Lung microvascular endothelial cell (primary cell): Measurements from ENCODE around the gene SHANK1. TPM values are rescaled to one million over a fixed set of nuclear protein-coding genes. Genes with fewer than 3 reads are reported as not detected.

ENCODE experiments used
- DNase-seq, 2 donors: peaks; one replicate each; pipeline versions ENCODE4 v3.0.0 to v3.0.0-alpha.2; 2010; ENCODE audit warnings: low read depth in 2 of 2
- total RNA-seq: library from RNA; depleted of rRNA; stranded (reverse); fragments of >200 nt; gene quantifications from 2 replicates; pipeline ENCODE4 v1.2.1, GENCODE V29; 2014

The SHANK1 gene
- total RNA-seq, 1 donor from 2014 or later: not detected

DNA sequence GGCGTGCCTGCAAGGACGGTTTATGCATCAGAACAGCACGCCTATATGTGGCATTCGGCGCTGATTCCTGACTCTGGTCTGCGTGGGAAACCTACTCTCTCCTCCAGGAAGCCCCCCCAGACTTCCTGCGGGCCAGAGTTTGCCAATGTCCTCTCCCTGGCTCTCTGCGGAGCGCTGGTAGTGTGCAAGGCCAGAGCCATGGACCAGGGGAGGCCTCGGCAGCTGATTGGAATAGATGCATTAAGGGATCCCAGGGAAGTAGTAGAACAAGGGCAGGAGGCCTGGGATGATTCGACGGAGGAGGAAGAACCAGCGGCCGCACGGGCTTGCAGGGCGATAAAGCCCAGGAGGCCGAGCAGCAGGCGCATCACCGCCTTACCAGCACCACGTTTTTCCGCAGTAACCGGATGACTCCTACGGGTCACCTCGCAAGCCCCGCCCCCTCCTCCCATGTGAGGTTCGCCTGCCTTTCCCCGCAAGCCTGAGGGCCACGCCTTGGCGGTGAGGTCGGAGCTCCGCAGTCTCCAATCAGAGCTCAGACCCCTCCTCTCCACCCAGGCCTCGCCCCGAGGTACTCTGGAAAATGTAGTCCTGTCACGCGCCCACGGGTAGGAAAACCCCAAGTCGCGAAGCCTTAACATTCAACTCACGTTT is 8.6 kb upstream of the SHANK1 start:
- peak; percentile 90 to 91 for DNase-seq

DNA sequence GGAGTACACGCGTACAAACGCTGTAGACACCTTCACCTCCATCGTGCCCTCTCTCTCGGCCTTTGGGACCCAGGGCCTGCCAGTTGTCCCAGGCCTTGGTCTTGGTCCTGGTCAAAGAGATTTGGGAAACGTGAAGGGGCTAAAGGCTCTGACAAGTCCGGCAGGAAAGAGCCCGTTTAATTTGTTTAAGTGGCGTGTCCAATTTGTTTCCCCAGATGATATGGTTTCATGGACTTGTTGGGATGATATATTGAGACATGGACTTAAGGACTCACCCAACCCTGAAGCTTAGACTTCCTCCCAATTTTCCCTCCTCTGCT is 6.3 kb upstream of the SHANK1 start:
- no peak for DNase-seq

DNA sequence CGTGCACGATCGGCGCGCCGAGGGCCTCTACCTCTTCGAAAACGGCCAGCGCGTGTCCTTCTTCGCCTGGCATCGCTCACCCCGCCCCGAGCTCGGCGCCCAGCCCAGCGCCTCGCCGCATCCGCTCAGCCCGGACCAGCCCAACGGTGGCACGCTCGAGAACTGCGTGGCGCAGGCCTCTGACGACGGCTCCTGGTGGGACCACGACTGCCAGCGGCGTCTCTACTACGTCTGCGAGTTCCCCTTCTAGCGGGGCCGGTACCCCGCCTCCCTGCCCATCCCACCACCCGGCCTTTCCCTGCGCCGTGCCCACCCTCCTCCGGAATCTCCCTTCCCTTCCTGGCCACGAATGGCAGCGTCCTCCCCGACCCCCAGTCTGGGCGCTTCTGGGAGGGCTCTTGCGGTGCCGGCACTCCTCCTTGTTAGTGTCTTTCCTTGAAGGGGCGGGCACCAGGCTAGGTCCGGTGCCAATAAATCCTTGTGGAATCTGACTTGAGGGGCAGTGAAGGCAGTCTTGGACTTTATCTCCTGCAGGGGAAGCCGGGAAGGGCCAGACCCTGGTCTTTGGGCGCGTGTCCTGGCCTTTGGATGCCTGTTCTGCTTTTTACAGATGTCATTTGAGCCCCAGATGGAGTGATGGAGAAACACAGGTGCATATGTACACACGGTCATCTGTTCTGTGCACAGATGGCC is 5.8 kb upstream of the SHANK1 start:
- no peak for DNase-seq

DNA sequence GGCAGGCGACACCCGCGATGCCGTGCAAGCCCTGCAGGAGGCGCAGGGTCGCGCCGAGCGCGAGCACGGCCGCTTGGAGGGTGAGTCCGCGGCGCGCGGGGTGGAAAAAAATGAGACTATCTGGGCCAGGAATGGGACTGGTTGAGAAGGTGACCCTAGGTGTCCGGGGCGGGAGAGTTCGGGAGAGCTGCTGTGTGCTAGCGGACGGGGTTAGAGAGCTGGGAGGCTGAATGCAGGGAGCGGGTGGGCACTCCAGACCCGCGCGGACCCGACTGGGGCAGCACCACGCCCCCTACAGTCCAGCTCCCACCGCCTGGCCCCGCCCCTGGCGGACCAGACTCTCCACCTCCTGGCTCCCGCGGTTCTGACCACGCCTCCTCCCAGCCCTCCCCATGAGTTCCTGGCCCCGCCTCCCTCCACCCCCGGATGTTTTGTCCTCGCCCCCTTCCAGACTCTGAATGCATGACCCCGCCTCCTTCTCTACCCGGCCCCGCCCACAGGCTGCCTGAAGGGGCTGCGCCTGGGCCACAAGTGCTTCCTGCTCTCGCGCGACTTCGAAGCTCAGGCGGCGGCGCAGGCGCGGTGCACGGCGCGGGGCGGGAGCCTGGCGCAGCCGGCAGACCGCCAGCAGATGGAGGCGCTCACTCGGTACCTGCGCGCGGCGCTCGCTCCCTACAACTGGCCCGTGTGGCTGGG is 5.1 kb upstream of the SHANK1 start:
- DNase-seq: peak; percentile 100

DNA sequence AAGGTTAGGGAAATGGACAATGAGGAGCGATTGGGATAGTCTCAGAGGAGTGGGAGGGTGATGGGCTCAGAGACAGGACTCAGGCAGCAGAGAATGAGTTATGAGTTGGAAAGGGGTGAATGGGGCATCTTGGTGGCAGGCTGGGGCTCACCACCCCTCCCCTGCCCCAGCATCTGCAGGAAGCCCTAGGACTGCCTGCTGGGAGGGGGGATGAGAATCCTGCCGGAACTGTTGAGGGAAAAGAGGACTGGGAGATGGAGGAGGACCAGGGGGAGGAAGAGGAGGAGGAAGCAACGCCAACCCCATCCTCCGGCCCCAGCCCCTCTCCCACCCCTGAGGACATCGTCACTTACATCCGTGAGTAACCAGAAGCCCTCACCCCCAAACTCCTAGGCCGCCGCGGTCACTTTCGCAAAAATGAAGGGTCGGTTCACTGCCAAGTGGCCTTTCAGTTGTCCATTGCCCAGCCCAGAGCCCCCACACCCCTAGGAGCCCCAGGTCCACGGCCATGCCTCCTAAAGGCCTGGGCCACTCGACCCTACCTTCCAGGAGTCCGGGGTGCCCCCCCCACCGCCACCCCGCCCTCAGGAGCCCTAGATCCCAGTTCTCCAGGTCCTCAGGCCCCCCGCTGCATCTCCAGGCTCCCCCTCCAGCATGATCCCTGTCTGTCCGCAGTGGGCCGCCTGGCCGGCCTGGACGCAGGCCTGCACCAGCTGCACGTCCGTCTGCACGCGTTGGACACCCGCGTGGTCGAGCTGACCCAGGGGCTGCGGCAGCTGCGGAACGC is 4.3 kb upstream of the SHANK1 start:
- no peak for DNase-seq

DNA sequence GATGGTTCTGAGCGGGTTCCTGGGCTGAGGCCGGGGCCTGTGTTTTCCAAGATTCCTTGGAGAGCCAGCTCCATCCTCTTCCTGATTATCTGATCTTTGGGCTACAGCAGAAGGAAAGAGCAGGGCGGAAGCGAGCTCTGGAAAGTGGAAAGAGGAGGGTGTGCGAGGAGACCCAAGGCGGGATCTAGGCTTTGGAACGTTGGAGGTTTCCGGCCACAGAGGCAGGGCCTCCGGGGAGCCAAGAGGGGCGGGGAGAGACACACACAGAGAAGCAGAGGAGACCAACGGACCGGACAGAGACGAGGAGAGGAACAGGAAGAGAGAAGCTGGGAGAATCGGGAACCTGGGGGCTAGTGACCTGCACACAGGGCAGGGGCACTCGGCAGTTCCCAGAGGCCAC is 3.5 kb upstream of the SHANK1 start, which contains the start of gene CLEC11A:
Gene CLEC11A (plus strand): TSS at position 296 of the 400 bp plus-strand sequence. CDS start 162 bp downstream, outside the sequence.
- DNase-seq: peak in 1 of 2 donors; percentile 40

DNA sequence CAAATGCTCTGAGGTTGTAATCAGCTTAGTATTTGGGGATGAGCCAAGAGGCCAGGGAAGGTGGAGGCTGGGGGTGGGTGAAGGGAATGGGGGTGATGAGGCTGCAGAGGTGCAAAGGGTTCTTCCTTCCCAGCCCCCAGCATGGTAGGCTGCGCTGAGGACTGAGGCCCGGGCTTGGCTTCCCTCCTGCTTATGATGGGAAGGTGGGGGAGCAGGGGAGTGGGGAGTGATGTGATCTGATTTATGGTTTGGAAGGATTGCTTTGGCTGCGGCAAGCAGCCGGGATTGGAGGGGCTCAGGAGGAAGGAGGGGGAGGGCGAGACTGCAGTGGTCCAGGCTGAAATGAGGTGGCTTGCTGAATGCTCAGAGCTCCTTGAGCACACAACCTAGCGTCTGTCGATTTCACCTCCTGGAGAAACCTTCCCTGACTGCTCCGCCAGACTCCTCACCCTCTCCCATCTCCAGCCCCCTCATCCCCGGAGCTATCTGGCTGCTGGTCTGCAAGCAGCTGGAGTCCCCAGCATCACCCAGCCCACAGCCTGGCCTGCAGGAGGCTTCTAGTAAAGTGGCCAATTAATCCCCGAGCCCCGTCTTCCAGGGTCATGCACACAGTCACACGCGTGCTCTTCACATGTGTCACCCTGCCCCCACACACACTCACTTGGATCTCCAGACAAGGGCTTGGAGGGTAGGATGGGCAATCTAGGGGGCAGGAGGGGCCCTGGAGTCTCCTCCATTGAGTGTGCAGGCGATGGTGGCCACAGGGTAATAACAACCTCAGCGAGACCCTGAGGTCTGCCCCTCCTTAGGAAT is 2.8 kb upstream of the SHANK1 start:
- no peak for DNase-seq

DNA sequence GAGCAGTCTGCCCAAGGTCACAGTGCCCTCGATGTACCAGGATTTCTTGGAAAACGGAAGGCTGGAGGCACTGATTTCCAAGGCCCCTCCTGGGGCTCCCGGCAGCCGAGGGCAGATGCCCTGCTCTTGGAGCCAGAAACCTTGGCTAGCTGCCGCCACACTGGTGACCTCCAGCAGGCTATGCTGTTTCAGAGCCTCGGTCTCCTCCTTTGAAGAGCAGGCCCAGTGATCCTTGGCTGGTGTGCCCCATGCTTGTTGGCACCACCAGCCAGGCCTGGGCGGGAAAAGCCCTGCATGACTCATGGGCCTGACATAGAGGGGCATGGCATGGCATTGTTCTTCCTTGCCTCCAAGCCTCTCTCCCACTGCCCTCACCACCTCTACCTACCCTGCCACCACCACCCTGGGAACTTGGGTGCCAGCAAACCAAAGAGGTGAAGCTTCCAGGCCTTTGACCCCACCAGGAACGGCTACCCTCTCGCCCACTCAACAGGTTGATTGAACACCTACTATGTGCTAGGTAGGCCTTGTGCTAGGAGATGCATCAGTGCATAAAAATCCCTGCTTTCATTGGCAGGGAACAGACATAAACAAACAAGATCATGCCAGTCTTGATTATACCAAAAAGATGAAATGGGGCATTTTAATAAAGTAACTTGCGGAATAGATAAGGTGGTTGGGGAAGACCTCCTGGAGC is 2.0 kb upstream of the SHANK1 start:
- DNase-seq: no peak

DNA sequence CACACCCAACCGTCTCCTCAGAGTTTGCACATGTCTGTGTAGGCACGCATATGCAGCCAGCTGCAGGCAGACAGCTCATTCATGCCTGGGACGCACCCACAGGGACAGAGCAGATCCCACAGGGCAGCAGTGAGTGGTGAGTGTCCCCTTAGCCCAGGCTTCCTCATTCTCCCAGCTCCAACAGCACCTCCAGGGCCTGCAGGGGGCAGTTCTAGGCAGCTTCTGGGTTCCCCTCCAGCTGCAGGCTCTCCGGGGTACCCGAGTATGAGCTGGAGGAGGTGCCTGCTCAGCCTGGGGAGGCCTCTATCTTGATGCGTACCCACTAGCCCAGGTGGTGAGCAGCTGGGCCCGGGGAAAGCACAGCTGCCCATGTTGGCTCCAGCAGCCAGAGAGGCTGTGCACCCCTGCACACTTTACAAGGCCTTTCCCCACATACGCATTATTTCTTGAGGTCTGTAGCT is 1.3 kb upstream of the SHANK1 start:
- DNase-seq: peak in 1 of 2 donors; percentile 31

DNA sequence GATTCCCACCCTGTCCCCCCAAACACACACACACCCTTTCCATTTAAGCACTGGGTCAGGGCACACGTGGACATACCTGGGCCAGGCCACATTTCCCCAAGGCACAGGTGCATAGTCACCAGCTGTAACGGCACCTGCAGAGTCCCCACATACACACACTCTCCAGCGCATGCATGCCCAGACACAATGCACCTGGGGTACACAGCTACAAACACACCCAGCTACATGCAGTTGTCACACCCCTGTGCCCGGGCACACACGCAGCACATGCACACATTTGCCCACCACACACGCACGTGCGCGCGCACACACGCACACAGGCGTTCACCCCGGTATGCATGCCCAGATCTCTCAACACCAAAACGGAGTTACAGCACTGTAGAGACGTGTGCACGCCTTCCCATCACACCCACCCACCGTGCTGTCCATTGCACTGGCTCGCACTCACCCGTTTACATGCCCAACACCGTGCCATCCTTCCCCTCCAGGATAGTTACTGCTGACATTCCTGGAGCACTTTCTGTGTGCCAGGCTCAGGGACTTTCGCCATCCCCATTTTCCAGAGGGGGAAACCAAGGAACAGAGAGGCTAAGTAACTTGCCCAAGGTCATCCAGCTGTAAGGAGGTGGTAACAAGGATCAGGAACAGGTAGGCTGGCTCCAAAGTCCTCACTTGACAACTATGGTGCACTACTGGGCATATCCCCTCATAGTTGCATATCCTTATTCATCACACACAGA is 749 bp upstream of the SHANK1 start:
- no peak for DNase-seq

DNA sequence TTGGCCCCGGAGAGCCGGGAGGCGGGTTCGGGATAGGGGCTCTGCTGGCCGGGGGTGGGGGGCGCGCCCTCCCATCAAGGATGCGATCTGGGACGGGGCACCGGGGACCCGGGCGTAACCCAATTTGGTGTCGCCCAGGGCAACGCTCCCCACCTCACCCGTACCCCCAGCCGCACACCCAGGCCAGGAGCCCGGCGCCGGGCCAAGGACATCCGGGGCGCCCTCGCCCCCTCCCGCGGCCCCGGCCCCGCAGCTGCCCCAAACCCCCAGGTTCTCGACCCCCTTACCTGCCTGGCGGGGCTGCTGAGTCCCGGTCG is 525 bp downstream of the SHANK1 start:
- DNase-seq: no peak

DNA sequence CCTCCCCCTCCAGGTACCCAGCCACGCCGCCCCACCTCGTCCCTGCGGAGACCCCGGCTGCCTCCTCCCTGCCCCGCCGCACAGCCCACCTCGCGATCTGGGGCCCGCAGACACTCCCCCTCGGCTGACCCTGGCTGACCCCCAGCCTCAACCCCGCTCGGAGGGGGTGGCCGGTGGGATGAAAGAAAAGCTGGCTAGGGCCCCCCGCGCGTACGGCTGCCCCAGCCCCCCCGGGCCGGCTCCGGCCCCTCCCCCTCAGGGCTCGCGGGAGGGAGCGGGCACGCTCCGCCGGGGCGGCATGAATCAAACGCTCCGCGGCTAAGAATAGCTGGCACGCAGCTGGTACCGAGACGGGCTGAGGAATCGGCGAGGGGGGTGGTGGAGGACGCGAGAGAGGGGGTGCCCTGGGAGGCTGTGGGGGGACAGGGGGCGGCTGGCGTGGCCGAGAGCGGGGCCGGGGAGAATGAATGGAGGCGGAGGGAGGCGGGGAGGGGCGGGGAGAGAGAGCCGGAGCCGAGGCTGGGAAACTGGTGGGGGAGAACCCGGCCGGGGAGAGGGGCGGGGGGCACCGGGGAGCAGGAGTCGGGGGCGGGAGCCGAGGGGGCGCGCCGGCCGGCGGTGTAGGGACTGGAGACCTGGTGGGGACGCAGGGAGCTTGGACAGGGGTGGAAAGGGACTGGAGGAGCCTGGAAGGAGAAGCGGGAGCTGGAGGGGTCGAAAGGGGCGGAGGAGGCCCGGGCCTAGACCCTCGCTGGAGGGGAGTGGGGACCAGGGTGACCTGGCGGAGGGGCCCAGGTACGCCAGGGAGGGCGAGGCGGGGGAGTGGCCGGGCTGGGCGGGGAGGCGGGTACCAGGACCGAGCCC is 1.1 kb downstream of the SHANK1 start:
- DNase-seq: no peak

DNA sequence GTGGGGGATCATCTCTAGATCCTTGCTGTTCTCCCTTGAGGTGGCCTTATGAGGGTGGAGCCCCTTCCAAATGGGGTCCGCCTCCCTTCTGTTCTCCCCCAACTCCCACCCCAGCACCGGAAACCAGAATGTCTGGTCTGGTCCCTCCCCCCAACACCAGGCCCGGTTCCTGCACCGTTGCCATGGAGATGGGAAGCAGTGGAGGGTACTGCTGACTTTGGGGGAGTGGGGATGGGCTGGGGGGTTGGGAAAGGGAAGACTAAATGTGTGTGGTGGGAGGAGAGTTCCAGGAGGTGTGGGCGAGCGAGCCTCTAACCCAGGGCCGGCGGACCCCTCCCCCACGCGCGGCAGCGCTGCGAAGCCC is 1.7 kb downstream of the SHANK1 start:
- no peak for DNase-seq

DNA sequence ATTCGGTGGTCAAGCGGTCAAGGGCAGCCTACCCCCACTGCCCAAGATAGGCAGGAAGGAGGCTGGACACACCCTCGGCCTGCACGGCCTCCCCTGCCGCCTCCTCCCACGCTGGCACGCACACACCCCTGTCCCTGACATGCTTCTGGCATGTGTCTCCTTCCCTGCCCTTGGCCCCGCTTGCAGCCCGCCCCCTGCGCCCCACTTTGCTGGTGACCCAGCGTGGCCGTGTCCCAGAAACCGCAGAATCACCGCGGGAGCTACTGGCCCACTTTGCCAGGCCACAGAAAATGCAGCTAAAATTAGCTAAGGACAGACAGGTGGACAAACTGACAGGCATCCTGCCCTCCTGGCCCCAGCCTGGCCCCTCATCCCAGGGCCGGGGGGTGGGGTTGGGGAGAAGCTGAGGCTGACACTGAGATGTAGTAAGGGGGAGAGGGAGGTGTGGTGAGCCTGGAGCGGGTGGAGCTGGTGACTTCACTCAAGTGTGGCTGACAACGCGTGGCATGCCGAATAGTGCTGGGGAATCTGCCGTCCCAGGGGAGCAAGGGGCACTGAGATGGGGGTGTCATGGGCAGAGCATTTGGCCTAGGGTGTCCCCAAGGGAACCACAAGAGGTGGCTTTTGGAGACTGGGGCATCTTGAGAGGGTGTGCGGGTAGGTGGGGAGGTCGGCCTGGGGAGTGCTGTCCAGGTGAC is 2.4 kb downstream of the SHANK1 start:
- no peak for DNase-seq

DNA sequence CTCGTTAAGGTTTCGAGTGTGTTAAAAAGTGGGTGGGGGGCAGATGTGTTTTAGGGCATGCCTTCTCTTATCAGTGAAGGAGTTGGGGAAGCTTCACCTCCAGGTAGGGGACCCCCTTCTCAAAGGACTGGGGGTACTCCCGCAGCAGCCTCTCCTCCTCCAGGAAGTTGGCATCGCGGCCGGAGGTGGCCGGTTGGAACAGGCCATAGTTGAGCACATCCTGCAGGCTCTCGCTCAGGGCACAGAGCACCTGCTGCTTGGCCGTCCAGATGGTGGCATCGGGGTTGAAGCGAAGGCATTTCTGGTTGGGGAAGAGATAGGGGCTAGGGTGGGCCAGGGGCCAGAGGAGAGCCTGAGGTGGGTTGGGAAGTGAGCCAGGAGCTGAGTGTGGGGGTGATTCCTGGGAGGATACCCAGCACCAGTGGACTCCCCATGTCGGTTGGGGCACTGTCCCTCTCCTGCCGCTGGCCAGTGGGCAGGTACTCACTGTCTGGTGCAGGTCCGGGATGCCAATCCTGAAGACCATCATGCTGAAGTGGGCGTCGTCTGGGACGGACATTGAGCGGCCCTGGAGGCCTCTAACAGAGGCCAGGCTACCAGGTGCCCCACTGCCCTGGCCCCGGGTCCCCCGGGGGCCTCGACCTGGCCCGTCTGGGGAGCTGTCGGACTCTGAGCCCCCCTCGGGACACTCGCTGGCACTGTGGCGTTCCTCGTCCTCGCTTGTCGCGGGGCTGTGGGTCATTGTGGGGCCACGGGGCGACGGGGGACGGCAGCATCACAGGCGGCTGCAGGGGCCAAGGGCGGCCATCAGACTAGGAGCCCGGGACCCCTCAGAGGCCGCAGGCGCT is 3.2 kb downstream of the SHANK1 start:
- DNase-seq: no peak

DNA sequence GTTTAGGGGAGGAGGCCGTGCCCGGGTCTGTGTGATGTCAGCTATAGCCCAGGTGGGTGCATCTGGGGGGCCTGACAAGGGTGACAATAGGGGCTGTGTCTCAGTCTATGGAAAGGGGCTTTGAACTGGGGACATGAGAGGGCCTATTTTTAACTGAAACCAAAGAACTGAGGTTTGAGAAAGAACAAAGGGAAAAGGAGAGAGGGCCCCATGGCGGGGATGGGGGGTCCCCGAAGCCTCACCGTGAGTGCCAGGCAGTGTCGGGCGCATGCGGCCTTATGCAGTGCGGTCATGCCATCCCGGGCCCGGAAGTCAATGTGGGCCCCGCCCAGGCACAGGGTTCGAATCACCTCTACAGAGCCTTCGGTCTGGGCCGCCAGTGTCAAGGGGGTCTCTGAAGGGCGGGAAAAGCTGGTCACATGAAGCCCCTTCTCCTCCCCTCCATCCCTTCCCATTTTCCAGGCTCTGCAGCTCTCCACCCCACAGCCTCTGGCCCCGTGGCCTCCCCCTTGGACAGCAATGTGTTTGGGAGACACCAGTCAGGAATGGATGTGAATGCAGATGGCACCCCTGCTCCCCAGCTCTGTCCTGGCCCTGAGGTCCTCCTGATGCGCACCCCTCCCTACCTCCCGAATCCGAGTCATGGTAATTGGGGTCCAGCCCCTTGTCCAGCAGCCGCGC is 5.9 kb downstream of the SHANK1 start:
- no peak for DNase-seq

DNA sequence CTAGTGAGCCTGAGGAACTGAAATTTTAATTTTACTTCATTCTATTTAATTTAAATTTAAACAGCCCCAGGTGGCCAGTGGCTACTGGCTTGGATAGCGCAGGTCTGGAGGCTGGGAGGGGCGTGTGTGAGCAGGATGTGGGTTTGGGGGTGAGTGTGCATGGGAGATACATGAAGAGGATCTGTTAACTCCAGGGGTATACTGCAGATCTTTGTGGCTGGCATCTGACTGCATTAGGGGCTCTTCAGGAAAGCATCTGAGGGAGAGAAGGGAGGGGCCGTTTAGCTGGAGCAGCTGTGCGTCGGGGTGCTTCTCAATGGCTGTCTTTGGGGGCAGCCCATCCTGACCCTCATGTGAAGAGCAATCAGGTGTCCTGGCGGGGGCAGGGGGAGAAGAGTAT is 6.8 kb downstream of the SHANK1 start:
- DNase-seq: no peak
